Activated CD8-positive, alpha-beta memory T cell treated with anti-CD3 and anti-CD28 coated beads, Interleukin-2, amount 50 U/mL, for 24 hours (primary cell): ENCODE data around the gene SHLD2.
"Not testable (repeated sequence)": the region's sequence is repeated elsewhere in the genome, so short reads cannot be mapped to it uniquely, and the experiment has no call there.

Experiments used
- DNase-seq: peaks from one replicate; pipeline ENCODE4 v3.0.0-alpha.2; 2020; ENCODE audit errors: extremely low read depth

Gene SHLD2

DNA sequence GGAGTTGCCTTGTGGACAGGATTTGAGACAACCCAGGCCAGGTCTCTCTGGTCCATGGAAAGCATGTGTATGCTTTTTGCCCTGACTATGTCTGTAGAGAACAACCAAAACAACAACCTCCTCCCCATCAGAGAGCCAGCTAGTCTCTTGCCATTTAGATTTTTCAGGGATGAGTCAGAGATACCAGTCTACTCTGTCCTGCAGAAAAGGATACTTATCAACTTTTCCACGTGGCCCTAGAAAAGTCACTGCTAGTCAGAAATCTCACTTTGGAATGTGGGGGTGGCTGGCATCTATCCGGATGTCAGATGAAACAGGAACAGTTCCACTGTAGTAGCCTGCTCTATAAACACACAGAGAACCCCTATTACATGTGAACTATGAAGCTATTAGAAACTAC lies 116.8 kb downstream of the SHLD2 start:
- not testable (repeated sequence) for DNase-seq

DNA sequence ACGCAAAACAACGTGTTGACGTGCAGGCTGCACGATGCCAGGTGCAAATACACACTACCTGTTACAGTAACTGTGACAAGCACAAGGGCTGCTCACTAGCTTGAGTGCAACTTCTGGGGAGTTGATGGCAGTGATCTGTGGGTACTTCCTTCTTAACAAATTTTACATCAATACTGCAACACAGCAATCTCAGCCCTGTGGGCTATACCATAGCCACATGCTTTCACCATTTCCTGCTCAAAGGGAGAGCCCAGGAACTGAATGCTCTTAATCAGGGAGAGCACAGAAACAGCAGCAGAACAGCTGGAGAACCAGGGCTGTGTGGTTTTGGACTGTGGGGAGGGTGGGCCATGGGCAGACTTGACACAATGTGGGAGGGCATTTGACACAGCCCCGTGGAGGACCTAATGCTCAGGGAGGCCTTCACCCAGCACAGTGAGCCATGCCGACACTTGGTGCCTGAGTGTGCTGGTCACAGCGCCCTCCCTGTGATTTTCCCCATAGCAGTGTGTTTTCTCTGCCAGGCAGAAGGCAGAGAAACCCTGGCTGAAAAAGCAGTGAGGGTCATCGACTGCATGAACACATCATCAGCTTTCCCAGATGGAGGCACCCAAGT lies 118.3 kb downstream of the SHLD2 start:
- not testable (repeated sequence) for DNase-seq

DNA sequence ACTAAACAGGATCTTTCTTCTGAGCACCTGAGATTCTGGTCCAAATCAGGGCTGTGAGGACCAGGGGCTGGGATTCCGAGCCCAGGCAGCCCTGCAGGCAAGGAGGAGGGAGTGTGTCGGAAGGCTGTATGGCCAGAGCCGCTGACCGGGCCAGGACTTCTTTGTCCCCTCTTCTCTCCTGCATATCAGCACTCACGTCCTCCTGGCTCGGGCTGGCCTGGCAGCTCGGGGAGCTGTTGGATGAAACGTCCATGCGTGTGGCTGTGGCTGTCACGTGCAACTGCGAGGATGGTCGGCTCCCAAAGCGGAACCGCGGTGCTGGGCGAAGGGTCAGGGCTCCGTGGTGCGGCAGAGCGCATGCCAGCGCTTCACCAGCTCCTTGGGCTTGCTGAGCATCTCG lies 118.8 kb downstream of the SHLD2 start:
- DNase-seq: not testable (repeated sequence)

DNA sequence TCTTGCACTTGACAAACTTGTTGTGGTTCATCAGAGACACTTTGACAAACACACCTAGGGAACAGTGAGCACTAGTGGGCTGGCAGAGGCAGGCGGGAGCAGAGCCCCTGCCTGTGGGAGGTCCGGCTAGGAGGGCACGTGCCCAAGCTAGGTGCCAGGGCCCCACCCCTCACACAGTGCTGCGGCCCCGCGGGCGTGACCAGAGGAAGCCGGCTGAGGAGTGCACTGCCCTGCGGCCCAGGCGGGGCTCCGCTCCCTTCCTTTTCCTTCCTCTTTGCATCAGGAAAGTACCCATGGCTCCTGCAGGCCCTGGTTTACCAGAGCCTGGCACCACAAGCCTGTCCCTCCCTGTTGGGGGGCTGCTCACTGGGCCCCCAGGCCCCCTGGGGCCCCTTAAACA lies 121.1 kb downstream of the SHLD2 start:
- not testable (repeated sequence) for DNase-seq

- DNase-seq: not testable (repeated sequence)
These were observed 124.4 kb downstream of the SHLD2 start for GRCh38 chr10:87219370-87219769.

GRCh38 chr10:87222789-87223188 lies 127.8 kb downstream of the SHLD2 start:
- not testable (repeated sequence) for DNase-seq

DNA sequence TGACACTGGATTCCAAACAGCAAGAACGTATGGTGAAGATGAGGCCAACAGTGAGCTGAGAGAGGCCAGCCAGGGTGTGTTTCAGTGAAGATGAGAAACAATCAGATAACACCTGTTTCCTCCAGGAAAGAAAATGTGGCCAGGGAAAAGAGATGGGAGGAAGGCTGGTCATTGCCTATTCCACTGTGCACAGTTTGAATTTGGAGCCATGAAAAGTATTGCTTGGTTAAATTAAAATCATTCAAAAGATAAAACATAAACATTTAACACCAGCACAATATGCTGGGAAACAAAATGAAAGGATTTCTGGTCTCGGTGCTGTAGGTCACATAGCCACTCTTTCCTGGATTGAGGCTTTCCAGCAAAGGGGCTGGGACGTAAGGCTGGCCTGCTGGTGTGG lies 130.1 kb downstream of the SHLD2 start, which contains the start of gene NUTM2A:
Gene NUTM2A (plus strand): TSS at position 301 of the 400 bp plus-strand sequence. CDS start 383 bp downstream, outside the sequence.
- DNase-seq: not testable (repeated sequence)

- DNase-seq: not testable (repeated sequence)
These were observed 133.2 kb downstream of the SHLD2 start for GRCh38 chr10:87228247-87228646.

DNA sequence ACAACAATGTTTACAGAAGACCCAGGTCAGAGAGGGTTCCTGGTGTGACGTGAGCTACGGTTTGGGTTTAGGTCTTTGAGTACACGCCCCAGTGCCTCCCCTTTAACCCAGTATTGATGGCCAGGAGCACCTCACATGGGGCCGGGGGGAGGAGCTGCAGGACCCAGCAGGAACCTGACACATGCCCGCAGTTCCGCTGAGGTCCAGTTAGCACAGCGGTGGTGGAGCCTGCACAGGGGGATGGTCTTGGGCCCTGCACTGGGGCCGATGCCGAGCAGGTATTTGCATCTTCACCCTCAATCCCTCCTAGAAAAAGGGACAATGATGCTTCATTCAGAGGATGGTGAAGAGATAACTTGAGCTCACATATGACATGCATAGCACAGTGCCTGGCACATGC lies 134.2 kb downstream of the SHLD2 start:
- DNase-seq: not testable (repeated sequence)

GRCh38 chr10:87234854-87235253 lies 139.8 kb downstream of the SHLD2 start:
- not testable (repeated sequence) for DNase-seq

DNA sequence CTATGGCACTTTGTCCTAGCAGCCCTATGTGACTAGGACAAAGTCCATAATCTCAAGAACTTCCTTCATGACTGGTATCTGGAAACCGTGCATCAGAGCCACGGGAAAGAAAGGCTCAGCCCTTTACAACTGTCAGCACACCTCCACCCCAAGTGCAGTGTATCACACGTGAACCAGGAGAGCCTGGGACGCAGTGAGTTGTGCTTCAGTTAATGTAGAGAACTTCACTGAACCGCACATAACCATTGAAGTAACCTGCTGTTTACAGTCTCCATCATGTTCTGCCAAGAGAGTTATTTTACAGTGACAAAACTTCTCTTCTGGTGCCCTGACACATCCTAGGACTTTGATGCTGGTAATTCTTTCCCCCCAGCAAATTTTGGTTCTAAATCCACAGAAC lies 142.2 kb downstream of the SHLD2 start:
- not testable (repeated sequence) for DNase-seq

- DNase-seq: not testable (repeated sequence)
These were observed 144.4 kb downstream of the SHLD2 start for GRCh38 chr10:87239346-87239808.
